Glutamatergic neuron (in vitro differentiated cells): Measurements from ENCODE around the gene SYNM. TPM values are rescaled to one million over a fixed set of nuclear protein-coding genes. Genes with fewer than 3 reads are reported as not detected.

Experiments
- DNase-seq: peaks from one replicate; pipeline ENCODE4 v3.0.0; 2022
- H3K27ac Mint-ChIP-seq: one replicate; pipeline ENCODE4 v1.8.0; 2020; ENCODE audit warnings: mild to moderate bottlenecking, mixed read lengths, inconsistent platforms; ENCODE audit not compliant: unreplicated experiment
- H3K27me3 Mint-ChIP-seq: one replicate; pipeline ENCODE4 v1.8.0; 2020; ENCODE audit warnings: mild to moderate bottlenecking, moderate library complexity, mixed read lengths, inconsistent platforms; ENCODE audit not compliant: unreplicated experiment
- H3K36me3 Mint-ChIP-seq: one replicate; pipeline ENCODE4 v1.8.0; 2020; ENCODE audit warnings: mild to moderate bottlenecking, mixed read lengths, inconsistent platforms; ENCODE audit not compliant: unreplicated experiment
- H3K4me1 Mint-ChIP-seq: one replicate; pipeline ENCODE4 v1.8.0; 2020; ENCODE audit warnings: mild to moderate bottlenecking, low read depth, mixed read lengths, inconsistent platforms; ENCODE audit not compliant: unreplicated experiment
- H3K4me3 Mint-ChIP-seq: one replicate; pipeline ENCODE4 v1.8.0; 2020; ENCODE audit warnings: mild to moderate bottlenecking, mixed read lengths, inconsistent platforms; ENCODE audit not compliant: unreplicated experiment
- H3K9me3 Mint-ChIP-seq: one replicate; pipeline ENCODE4 v1.8.0; 2020; ENCODE audit warnings: mild to moderate bottlenecking, moderate library complexity, mixed read lengths, inconsistent platforms; ENCODE audit not compliant: unreplicated experiment
- CTCF ChIP-seq: fragments of 200-600 bp; sonication (generic); IDR thresholded peaks from one replicate; pipeline ENCODE4 v1.5.0; 2021; ENCODE audit not compliant: partially characterized antibody, unreplicated experiment
- total RNA-seq: library from RNA; stranded (reverse); fragmentation: NEBNext Ultra II Directional; extraction: Animal tissue kit (Norgen Biotek cat#: 25700); gene quantifications from one replicate; pipeline ENCODE4 v1.2.1, GENCODE V29; 2021; ENCODE audit not compliant: unreplicated experiment

SYNM gene
- total RNA-seq, 1 donor from 2014 or later: 4.8 TPM

GRCh38 chr15:99121207-99121606, 16.3 kb downstream of the SYNM start:
- no peak for TF ChIP-seq CTCF
- Mint-ChIP-seq H3K27ac (no peak overlapping the region), H3K27me3 (peaks cover 5% of the 10 kb centered on the region), H3K9me3 (no peaks in the 10 kb centered on the region), H3K4me1 (peaks cover 18% of the 10 kb centered on the region), H3K4me3 (no peak overlapping the region), H3K36me3 (no peaks in the 10 kb centered on the region)
- DNase-seq: no peak

GRCh38 chr15:99121691-99122410, 17.0 kb downstream of the SYNM start:
- no peak overlapping the region for H3K27ac Mint-ChIP-seq
- H3K4me1 Mint-ChIP-seq: peaks cover 18% of the 10 kb centered on the region
- H3K9me3 Mint-ChIP-seq: no peaks in the 10 kb centered on the region
- no peak overlapping the region for H3K4me3 Mint-ChIP-seq
- no peaks in the 10 kb centered on the region for H3K36me3 Mint-ChIP-seq
- TF ChIP-seq CTCF: no peak
- DNase-seq: no peak
- H3K27me3 Mint-ChIP-seq: peaks cover 5% of the 10 kb centered on the region

GRCh38 chr15:99122831-99123712, 18.2 kb downstream of the SYNM start:
- Mint-ChIP-seq H3K4me1 (peaks cover 18% of the 10 kb centered on the region), H3K4me3 (no peak overlapping the region), H3K27ac (peak overlapping the region; percentile 55), H3K27me3 (peaks cover 5% of the 10 kb centered on the region), H3K9me3 (peaks cover 2% of the 10 kb centered on the region), H3K36me3 (no peaks in the 10 kb centered on the region)
- no peak for DNase-seq
- no peak for TF ChIP-seq CTCF

GRCh38 chr15:99123713-99124451, 19.0 kb downstream of the SYNM start:
- H3K4me1 Mint-ChIP-seq: peaks cover 18% of the 10 kb centered on the region
- peak; percentile 61 for DNase-seq

More at GRCh38 chr15:99123713-99124451, 19.0 kb downstream of the SYNM start:
- TF ChIP-seq CTCF: no peak
- peaks cover 5% of the 10 kb centered on the region for H3K27me3 Mint-ChIP-seq
- no peak overlapping the region for H3K4me3 Mint-ChIP-seq
- H3K9me3 Mint-ChIP-seq: peaks cover 2% of the 10 kb centered on the region
- H3K36me3 Mint-ChIP-seq: no peaks in the 10 kb centered on the region
- peak overlapping the region; percentile 55 for H3K27ac Mint-ChIP-seq
